EL (cell line): ENCODE data around the gene PMFBP1.
"Not testable (repeated sequence)": the region's sequence is repeated elsewhere in the genome, so short reads cannot be mapped to it uniquely, and the experiment has no call there.

Source experiments
- DNase-seq: peaks from one replicate; pipeline ENCODE4 v3.0.0-alpha.2; 2016

Gene PMFBP1

GRCh38 chr16:72104905-72105304 lies 67.0 kb downstream of the PMFBP1 start:
- no peak for DNase-seq

- DNase-seq = no peak
These were observed 70.8 kb downstream of the PMFBP1 start for GRCh38 chr16:72101195-72101594.

GRCh38 chr16:72099377-72099818 lies 72.6 kb downstream of the PMFBP1 start:
- peak; percentile 51 for DNase-seq

- no peak for DNase-seq
These were observed 73.0 kb downstream of the PMFBP1 start for GRCh38 chr16:72098936-72099335.

- peak; percentile 21 for DNase-seq
These were observed 77.7 kb downstream of the PMFBP1 start for GRCh38 chr16:72094266-72094610.

GRCh38 chr16:72093448-72094265 lies 78.3 kb downstream of the PMFBP1 start, which contains the start of the genes DHX38 and TXNL4B:
Gene DHX38, plus strand, starts transcription at chr16:72093847. Its CDS starts 2,311 bp downstream, at chr16:72096158.
Gene TXNL4B, minus strand, starts transcription at chr16:72093620. Its CDS starts 2,871 bp downstream, at chr16:72090749.
- peak; percentile 99 for DNase-seq

GRCh38 chr16:72092832-72093447 lies 79.0 kb downstream of the PMFBP1 start:
- DNase-seq = peak; percentile 78

GRCh38 chr16:72091217-72091616 lies 80.7 kb downstream of the PMFBP1 start:
- no peak for DNase-seq

GRCh38 chr16:72085002-72085401 lies 87.0 kb downstream of the PMFBP1 start:
- DNase-seq = no peak

- DNase-seq = no peak
These were observed 87.5 kb downstream of the PMFBP1 start for GRCh38 chr16:72084445-72084844.

GRCh38 chr16:72083778-72084404 lies 88.1 kb downstream of the PMFBP1 start:
- no peak for DNase-seq

GRCh38 chr16:72076991-72077706 lies 94.8 kb downstream of the PMFBP1 start:
- not testable (repeated sequence) for DNase-seq

- not testable (repeated sequence) for DNase-seq
These were observed 96.9 kb downstream of the PMFBP1 start for GRCh38 chr16:72075067-72075466.

- DNase-seq = no peak
These were observed 98.3 kb downstream of the PMFBP1 start for GRCh38 chr16:72073560-72074230.

GRCh38 chr16:72072514-72073342 lies 99.2 kb downstream of the PMFBP1 start:
- DNase-seq = no peak
